ENCODE measurements around the gene WASF3.

DNA sequence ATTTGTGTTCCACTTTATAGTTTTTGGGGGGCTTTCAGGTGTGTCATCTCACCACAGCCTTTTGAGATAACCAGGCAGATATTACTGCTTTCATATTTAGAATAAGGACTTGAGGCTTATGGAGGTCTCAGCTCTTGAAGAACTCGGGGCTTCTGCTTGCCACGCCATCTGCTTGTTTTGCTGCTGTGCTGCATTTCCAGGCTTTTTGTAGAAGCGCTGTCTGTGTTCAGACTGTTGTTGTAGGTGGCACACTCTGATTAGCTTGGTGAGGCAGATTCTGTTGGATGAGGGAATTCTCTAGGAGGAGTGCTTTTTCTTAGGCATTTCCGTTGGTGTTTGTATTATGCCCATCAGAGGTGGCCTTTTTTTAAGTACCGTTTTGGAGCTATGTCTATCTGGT is 57.2 kb downstream of the WASF3 start:
- no peak for TF ChIP-seq GATA3 (IDR thresholded peaks at IDR 0.05; ENCODE audit: low read depth, low read length)
- no peak for TF ChIP-seq GATA2 (IDR thresholded peaks at IDR 0.05; ENCODE audit: low read depth, low read length)
